GM12878 (cell line): ENCODE results near the gene TMEM72. TPM values are rescaled to one million over a fixed set of nuclear protein-coding genes. Genes with fewer than 3 reads are reported as not detected.

Source experiments
- ATAC-seq: fragments of 200-7000 bp; cut with Tn5 transposase; 3 replicates; pipeline ENCODE4 v1.9.1; 2020; ENCODE audit warnings: mild to moderate bottlenecking, moderate library complexity
- BruUV-seq: library from RNA; stranded (reverse); fragments of 400-500 nt; replicated peaks from 2 replicates; lab custom pipeline; 2021; lab: Mats Ljungman, UMichigan
- CTCF ChIA-PET: fragments of 300-600 bp; sonication (Branson Sonifier 250); formaldehyde crosslinking; extraction: SDS; loops from one replicate; lab custom pipeline; 2021; ENCODE audit warnings: inconsistent platforms; lab: Yijun Ruan, JAX
- POLR2A ChIA-PET: fragments of 350-600 bp; formaldehyde crosslinking; extraction: SDS; loops from one replicate; lab custom pipeline; 2021; ENCODE audit warnings: inconsistent platforms; lab: Charles Lee
- RAD21 ChIA-PET: fragments of 300-600 bp; sonication (Branson Sonifier 250); formaldehyde crosslinking; loops from one replicate; lab custom pipeline; 2023; ENCODE audit warnings: antibody characterized with exemption; ENCODE audit not compliant: unreplicated experiment; lab: Charles Lee
- SMC1A ChIA-PET: fragments of 300-600 bp; sonication (Branson Sonifier 250); formaldehyde crosslinking; loops from one replicate; lab custom pipeline; 2023; ENCODE audit not compliant: unreplicated experiment, uncharacterized antibody; lab: Charles Lee
- DNase-seq: peaks from one replicate; pipeline ENCODE4 v3.0.0-alpha.2; 2011; ENCODE audit warnings: low read depth, low spot score
- FAIRE-seq: peaks from 3 replicates; lab custom pipeline; 2011; peaks lifted over from hg19 to GRCh38; lab: Jason Lieb, UNC
- H2AFZ ChIP-seq: 2 replicates; pipeline ENCODE4 v1.6.0; 2011; ENCODE audit warnings: low read depth, low read length, control low read depth; ENCODE audit not compliant: control insufficient read depth
- H3K27ac ChIP-seq: 2 replicates; pipeline ENCODE4 v1.5.1; 2011; ENCODE audit warnings: control low read depth; ENCODE audit not compliant: control insufficient read depth, insufficient read depth
- H3K27me3 ChIP-seq, 2 experiments: replicated peaks in 1 of 2; 2 replicates each; pipeline versions ENCODE4 v1.6.0 to v1.6.1; 2011; ENCODE audit warnings: low read length in 1 of 2; ENCODE audit not compliant: control insufficient read depth in 2 of 2, insufficient read depth in 2 of 2
- H3K36me3 ChIP-seq, 2 experiments: 2 replicates each; pipeline ENCODE4 v1.5.1; 2011; ENCODE audit warnings: low read length in 1 of 2; ENCODE audit not compliant: control insufficient read depth in 2 of 2, insufficient read depth in 2 of 2
- H3K4me1 ChIP-seq: 2 replicates; pipeline ENCODE4 v1.6.1; 2011; ENCODE audit warnings: mild to moderate bottlenecking, low read length, moderate library complexity, mixed read lengths; ENCODE audit not compliant: control insufficient read depth, insufficient read depth
- H3K4me2 ChIP-seq: 2 replicates; pipeline ENCODE4 v1.6.0; 2011; ENCODE audit warnings: control low read depth; ENCODE audit not compliant: control insufficient read depth, insufficient read depth
- H3K4me3 ChIP-seq: fragments of 200-600 bp; sonication (generic); 2 replicates; pipeline ENCODE4 v1.5.1; 2016
- H3K79me2 ChIP-seq: 2 replicates; pipeline ENCODE4 v1.6.0; 2011; ENCODE audit warnings: low read length; ENCODE audit not compliant: control insufficient read depth, insufficient read depth
- H3K9ac ChIP-seq: 2 replicates; pipeline ENCODE4 v1.8.0; 2011; ENCODE audit warnings: low read length, control low read depth, mixed read lengths; ENCODE audit not compliant: control insufficient read depth, insufficient read depth
- H3K9me3 ChIP-seq: replicated peaks from 3 replicates; pipeline ENCODE4 v1.5.1; 2011; ENCODE audit warnings: mild to moderate bottlenecking, low read length; ENCODE audit not compliant: control insufficient read depth, insufficient read depth
- H4K20me1 ChIP-seq: 2 replicates; pipeline ENCODE4 v1.6.0; 2011; ENCODE audit not compliant: control insufficient read depth, insufficient read depth
- BMI1 ChIP-seq: fragments of 450-650 bp; IDR thresholded peaks from 2 replicates; pipeline ENCODE4 v1.6.1; 2016; ENCODE audit warnings: mild to moderate bottlenecking, moderate library complexity, borderline replicate concordance
- CHD2 ChIP-seq: IDR thresholded peaks from 2 replicates; pipeline ENCODE4 v1.6.1; 2011; ENCODE audit warnings: low read depth, low read length, improper control_type of control experiment, borderline replicate concordance
- ESRRA ChIP-seq: IDR thresholded peaks from 2 replicates; pipeline ENCODE4 v1.6.1; 2012; ENCODE audit warnings: mild to moderate bottlenecking, low read length, improper control_type of control experiment
- FOS ChIP-seq: IDR thresholded peaks from 3 replicates; pipeline ENCODE4 v1.6.1; 2011; ENCODE audit warnings: borderline replicate concordance; ENCODE audit not compliant: insufficient read length; ENCODE audit errors: extremely low read depth
- HDAC2 ChIP-seq: fragments of 200-600 bp; sonication (generic); IDR thresholded peaks from 2 replicates; pipeline ENCODE4 v1.6.1; 2017
- JUNB ChIP-seq: IDR thresholded peaks from 2 replicates; pipeline ENCODE4 v1.6.1; 2016; ENCODE audit warnings: antibody characterized with exemption, mild to moderate bottlenecking
- JUND ChIP-seq: IDR thresholded peaks from 2 replicates; pipeline ENCODE4 v1.6.1; 2012; ENCODE audit warnings: low read depth, mild to moderate bottlenecking, low read length, improper control_type of control experiment, moderate library complexity
- PAX8 ChIP-seq: fragments of 450-650 bp; IDR thresholded peaks from 2 replicates; pipeline ENCODE4 v1.6.1; 2017; ENCODE audit warnings: mild to moderate bottlenecking, moderate library complexity
- POU2F2 ChIP-seq: IDR thresholded peaks from 3 replicates; pipeline ENCODE4 v1.6.1; 2011; ENCODE audit warnings: low read depth, mild to moderate bottlenecking, low read length, borderline replicate concordance
- SMAD5 ChIP-seq: IDR thresholded peaks from 2 replicates; pipeline ENCODE4 v1.6.1; 2016; ENCODE audit warnings: antibody characterized with exemption, low read depth
- SREBF1 ChIP-seq: IDR thresholded peaks from 2 replicates; pipeline ENCODE4 v1.6.1; 2012; ENCODE audit warnings: mild to moderate bottlenecking, low read length
- TCF7 ChIP-seq: IDR thresholded peaks from 2 replicates; pipeline ENCODE4 v1.6.1; 2014; ENCODE audit warnings: antibody characterized with exemption, borderline replicate concordance
- WGBS: methylation state at CpG from one replicate; pipeline ENCODE4 v1.1.6; 2016; ENCODE audit warnings: low lambda C conversion rate; ENCODE audit not compliant: insufficient replicate concordance, insufficient coverage; ENCODE audit errors: missing lambda C conversion rate; 5-methylcytosine and 5-hydroxymethylcytosine counted together
- in situ Hi-C: fragments of 300-500 bp; cut with MboI; formaldehyde crosslinking; loops from 9 replicates; pipeline ENCODE4 v1.14.3; 2018; ENCODE audit warnings: mixed read lengths
- intact Hi-C: fragments of 100-400 bp; cut with micrococcal nuclease; formaldehyde crosslinking; loops from one replicate; pipeline ENCODE4 v1.14.2; 2022; ENCODE audit not compliant: unreplicated experiment
- polyA plus RNA-seq, 11 experiments: library from polyadenylated mRNA; depleted of rRNA in 4 of 11; unstranded in 6 of 11; stranded (reverse) in 5 of 11; fragments of >200 nt; fragmentation: Nextera tagmentation in 4 of 11; fragmentation: Illumina TruSeq in 1 of 11; extraction: Ambion mirVana in 4 of 11; extraction: Trizol in 1 of 11; gene quantifications; 1 replicate in 1 of 11; 2 replicates in 10 of 11; pipeline versions ENCODE4 v1.2.1 to v1.2.3, GENCODE V29; 2011 to 2016; ENCODE audit warnings: inconsistent platforms in 2 of 11, missing spikeins in 2 of 11, low read depth in 1 of 11
- total RNA-seq, 4 experiments: library from RNA; depleted of rRNA in 3 of 4; stranded (reverse); fragments of >200 nt in 3 of 4; fragmentation: Illumina TruSeq in 1 of 4; extraction: Trizol in 1 of 4; gene quantifications; 2 replicates each; pipeline versions ENCODE4 v1.2.1 to v1.2.3, GENCODE V29; 2013 to 2021
- TF ChIP-seq, protein P1 (sequence below): IDR thresholded peaks from 2 replicates; pipeline ENCODE4 v1.6.1; 2012; ENCODE audit warnings: low read depth, low read length, improper control_type of control experiment
- TF ChIP-seq, protein P2 (sequence below): fragments of 450-650 bp; IDR thresholded peaks from 2 replicates; pipeline ENCODE4 v1.6.1; 2017; ENCODE audit warnings: borderline replicate concordance

Gene TMEM72
- total and polyA plus RNA-seq, 10 of the 15 experiments (the other 5 are each of a cell fraction or from before 2014, with no cell fraction given): 0.12 TPM; not detected in 9

DNA sequence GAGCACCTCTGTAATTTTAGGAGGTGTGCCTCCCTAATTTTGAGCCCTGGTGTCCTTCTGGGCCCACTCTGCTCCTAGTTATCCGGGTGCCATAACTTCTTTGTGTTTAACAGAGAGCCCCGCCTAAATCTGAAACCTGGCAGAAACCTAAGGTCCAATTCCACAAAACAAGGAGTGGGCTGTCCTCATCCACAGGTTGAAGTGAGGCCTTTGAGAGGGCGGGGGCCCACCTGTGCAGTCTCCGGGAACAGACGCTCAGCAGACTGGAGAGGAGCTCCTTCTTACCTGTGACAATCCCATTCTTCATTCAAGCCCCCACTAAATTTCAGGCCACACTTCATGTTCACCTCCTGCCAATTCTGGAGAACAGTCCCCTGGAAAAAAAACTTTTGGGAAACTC lies 10.9 kb downstream of the TMEM72 start (continued):
- TF ChIP-seq TCF7: no peak
- TF ChIP-seq JUND: no peak

DNA sequence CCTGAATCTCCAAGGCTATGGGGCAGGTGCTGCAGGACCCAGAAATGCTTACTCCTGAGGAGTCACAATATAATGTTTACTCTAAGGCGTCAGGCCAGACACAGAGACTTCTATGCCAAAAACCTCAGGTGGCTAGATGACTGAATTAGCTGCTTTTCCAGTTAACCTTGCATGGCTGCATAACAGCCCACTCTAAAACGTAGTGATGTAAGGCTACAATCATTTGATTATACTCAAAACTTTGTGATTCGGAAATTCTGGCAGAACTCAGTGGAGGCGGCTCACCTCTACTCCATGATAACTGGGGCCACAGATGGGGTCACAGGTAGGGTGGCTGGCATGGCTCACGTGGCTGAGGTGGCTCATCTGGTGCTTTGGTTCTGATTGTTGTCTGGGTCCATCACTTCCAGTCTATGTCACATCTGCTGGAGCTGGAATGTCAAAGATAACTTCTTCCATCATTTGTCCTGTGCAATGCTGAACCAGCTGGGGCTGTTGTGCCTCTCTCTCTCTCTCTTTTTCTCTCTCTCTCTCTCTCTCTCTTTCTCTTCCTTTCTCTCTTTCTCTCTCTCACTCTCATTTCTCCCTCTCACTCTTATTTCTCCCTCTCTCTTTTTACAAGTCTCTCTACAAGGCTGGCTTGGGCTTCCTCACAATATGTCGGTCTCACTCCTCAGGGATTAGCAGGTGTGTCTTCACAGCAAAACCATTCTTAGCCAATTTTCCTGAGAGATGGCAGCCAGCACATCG lies 11.8 kb downstream of the TMEM72 start:
- intact Hi-C loops: no loop called here
- Histone ChIP-seq H3K4me2 (no peak overlapping the region), H3K4me1 (no peaks in the 10 kb centered on the region), H3K36me3 (no peaks in the 10 kb centered on the region; a peak in 1 of 4 replicates), H3K4me3 (no peak overlapping the region), H3K9me3 (no peaks in the 10 kb centered on the region), H4K20me1 (no peaks in the 10 kb centered on the region), H3K27me3 (peaks cover 0 to 1% of the 10 kb centered on the region in 2 experiments; a peak in 1 of 4 replicates), H3K9ac (no peak overlapping the region), H3K79me2 (no peaks in the 10 kb centered on the region), H2AFZ (no peak overlapping the region), H3K27ac (no peak overlapping the region)
- SMC1A ChIA-PET: no interaction called here
- POLR2A ChIA-PET: interaction anchor here (0.6 kb wide), 1 partner anchor 54 kb away, joined by 3 read pairs; no protein-coding TSS in a partner anchor
- TF ChIP-seq HDAC2: no peak
- TF ChIP-seq JUNB: no peak
- TF ChIP-seq FOS: no peak
- no peak for TF ChIP-seq PAX8
- no peak for TF ChIP-seq SREBF1
- TF ChIP-seq, protein P1, sequence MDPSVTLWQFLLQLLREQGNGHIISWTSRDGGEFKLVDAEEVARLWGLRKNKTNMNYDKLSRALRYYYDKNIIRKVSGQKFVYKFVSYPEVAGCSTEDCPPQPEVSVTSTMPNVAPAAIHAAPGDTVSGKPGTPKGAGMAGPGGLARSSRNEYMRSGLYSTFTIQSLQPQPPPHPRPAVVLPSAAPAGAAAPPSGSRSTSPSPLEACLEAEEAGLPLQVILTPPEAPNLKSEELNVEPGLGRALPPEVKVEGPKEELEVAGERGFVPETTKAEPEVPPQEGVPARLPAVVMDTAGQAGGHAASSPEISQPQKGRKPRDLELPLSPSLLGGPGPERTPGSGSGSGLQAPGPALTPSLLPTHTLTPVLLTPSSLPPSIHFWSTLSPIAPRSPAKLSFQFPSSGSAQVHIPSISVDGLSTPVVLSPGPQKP: no peak
- no peak for TF ChIP-seq ESRRA
- no peak for TF ChIP-seq BMI1
- TF ChIP-seq SMAD5: no peak
- no peak for TF ChIP-seq POU2F2
- TF ChIP-seq CHD2: no peak
- TF ChIP-seq, protein P2, sequence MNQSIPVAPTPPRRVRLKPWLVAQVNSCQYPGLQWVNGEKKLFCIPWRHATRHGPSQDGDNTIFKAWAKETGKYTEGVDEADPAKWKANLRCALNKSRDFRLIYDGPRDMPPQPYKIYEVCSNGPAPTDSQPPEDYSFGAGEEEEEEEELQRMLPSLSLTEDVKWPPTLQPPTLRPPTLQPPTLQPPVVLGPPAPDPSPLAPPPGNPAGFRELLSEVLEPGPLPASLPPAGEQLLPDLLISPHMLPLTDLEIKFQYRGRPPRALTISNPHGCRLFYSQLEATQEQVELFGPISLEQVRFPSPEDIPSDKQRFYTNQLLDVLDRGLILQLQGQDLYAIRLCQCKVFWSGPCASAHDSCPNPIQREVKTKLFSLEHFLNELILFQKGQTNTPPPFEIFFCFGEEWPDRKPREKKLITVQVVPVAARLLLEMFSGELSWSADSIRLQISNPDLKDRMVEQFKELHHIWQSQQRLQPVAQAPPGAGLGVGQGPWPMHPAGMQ: no peak
- in situ Hi-C loops: no loop called here
- no TSS peak for BruUV-seq
- RAD21 ChIA-PET: interaction anchor here (1.2 kb wide), 1 partner anchor 20 kb away, joined by 3 read pairs; no protein-coding TSS in a partner anchor
- no peak for DNase-seq
- no peak for ATAC-seq
- FAIRE-seq: no peak
- CTCF ChIA-PET: no interaction called here
- WGBS: 28% methylated on average over 7 of the region's 7 CpGs
